Raji (cell line): ENCODE measurements around the gene PELI2.

ENCODE experiments used
- POLR2A ChIP-seq: IDR thresholded peaks from 2 replicates; pipeline ENCODE4 v1.6.1; 2011; ENCODE audit warnings: low read depth, low read length, control low read depth; ENCODE audit not compliant: insufficient read depth

PELI2 gene

DNA sequence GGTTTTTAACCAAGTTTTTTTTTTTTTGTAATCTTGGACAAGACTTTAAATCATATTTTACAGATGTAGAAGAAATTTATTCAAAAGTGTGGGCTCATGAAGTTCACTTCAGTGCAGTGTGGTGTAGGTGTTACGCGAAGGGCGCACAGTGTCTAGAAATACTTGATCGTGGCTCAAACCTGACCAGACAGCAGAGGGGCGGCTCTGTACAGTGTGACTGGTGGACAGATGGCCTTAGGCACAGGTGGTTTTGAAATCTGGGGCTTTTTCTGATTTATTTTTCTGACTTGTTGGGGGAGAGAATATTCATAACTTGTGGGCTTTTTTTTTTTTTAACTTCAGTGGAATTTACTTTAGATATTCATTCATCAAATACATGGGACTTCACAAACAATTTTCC, 179.2 kb downstream of the PELI2 start:
- no peak for TF ChIP-seq POLR2A

DNA sequence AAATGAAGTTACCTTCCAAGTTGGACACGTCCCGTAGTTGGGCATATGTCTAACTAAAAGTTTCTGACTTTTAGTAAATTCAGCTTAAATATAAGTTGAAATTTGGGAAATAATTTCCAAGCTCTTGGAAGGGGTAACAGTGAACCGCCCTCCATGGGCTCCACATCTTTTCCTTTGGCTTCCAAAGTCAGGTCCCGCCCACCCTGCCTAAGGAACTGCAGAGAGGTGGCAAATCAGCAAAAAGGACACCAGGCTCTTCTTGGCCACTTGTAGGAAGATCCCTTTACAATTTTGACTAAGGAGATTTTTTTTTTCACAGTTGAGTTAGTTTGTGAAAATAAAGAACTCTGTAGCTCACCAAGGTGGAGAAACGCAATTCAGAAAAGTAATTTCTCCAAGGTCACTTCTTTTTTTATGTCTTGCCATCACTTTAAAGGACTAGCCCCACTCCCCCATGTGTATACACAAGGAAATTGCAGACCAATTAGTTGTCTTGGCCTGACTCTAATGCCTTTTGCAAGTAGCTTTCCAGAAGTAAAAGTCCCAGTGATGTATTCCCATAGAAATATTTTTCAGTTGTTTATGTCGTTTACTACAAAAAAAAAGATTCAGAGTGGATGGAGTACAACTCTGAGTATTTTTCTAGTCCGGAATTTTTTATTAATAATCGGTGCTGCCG, 181.2 kb downstream of the PELI2 start:
- TF ChIP-seq POLR2A, result no peak

DNA sequence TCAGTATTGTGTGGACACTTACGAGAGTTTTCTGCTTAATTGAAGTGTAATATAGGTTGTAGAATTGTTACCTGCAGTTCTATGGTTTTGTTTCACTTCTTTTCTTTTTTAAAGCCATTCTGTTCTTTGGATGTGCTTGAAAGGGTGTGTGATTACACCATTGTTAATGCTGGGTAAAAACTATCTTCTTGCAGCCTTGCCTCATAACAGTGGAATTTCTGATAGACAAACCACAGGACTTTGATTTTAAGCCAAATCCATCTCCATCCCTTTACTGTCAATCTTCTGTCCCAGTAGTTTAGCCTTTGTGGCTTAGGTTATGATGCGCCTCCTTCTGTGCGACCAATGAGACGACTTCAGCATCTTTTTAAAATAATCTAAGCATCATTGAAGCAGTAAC, 182.3 kb downstream of the PELI2 start:
- no peak for TF ChIP-seq POLR2A

DNA sequence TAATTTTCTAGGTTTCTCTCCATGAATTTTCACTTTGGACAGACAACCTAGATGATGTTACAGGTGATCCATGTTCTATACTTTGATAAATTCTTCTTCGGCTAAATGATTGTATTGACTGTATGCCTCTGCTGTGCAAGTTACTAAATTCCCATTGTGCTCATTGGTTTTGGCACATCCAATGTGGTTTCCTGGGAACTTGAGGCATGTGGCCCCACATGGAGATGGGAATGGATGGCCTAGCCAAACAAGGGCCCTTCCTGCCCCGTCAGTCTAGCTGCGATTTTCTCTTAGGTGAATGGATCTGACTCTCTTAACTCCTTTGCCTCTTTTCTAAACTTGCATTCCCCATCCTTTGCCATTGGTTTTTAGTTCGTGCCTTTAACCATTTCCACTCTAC, 186.2 kb downstream of the PELI2 start:
- TF ChIP-seq POLR2A, result no peak

DNA sequence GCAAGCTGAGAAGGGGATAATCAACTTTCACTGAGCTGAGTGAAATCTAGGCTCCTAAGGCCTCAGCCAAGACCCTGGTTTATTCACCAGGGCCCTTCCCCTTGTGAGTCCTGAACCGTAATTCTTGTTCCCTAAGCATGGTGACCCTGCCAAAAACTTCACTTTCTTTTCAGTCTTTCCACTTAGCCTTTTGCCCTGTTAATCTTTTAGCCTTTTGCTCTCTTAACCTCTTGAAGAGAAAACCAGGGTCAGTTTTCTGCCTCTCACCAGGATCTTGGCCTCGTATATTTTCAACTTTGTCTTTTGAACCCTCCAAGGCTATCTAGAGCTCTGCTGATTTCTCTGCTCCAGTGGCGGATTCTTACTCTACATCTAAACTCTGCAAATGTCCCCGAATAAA, 191.0 kb downstream of the PELI2 start:
- no peak for TF ChIP-seq POLR2A

DNA sequence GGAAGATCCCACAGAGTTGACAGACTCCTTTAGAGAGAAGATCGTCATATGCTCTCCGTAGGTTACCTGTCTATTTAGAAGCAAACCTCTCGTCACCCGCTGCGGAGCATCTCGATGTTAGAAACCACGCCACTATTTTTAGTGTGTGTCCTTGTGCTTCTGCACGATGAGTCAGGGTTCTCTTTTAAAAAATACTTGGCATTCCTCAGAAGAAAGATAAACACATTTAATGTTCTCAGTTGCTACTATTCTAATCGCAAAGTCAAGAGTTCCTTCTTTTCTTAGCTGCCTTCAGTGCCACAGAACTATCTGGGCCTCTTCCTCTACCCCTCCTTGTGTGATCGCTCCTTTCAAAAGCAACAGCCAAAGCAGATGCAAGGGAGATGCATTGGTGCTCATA, 192.4 kb downstream of the PELI2 start:
- TF ChIP-seq POLR2A, result no peak

DNA sequence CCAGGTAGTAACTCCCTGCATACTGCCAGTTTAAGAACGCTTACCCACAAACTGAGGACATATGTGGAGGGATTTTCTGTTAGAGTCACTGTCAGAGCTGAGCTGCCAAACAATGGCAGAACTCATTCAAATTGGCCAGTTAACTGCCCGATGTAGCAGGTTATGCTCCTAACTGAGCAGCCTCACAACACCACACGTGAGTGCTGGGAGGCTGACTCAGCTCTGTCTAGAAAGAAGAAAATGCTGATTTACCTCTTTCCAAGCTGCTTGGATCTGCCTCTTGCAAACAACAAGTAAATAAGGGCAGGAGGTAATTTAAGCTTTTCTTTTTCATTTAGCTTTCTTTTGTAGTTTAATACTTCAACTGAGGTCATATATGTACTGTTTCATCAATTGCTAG, 195.6 kb downstream of the PELI2 start:
- no peak for TF ChIP-seq POLR2A

DNA sequence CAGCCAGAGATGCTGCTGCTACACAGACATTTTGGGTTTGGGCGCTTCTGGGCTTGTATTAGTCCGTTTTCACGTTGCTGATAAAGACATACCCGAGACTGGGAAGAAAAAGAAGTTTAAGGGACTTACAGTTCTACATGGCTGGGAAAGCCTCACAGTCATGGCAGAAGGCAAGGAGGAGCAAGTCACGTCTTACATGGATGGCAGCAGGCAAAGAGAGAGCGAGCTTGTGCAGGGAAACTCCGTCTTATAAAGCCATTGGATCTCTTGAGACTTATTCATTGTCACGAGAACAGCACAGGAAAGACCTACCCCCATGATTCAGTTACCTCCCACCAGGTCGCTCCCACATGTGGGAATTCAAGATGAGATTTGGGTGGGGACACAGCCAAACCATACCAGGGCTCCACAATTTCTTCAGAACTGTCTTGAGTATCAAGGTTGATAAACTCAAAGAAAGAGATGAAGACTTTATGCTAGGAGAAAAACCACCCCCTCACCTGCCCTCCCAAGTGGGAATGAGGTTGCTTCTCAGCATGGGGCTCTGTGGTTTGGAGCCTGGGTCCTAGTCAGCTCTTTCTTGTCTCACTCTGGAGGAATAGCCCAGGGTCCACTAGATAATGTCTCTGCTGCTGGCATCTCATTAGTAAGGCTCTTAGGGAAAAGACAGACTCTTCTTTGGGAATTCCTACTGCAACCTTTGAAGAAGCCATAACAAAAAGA, 200.3 kb downstream of the PELI2 start:
- TF ChIP-seq POLR2A, result no peak

DNA sequence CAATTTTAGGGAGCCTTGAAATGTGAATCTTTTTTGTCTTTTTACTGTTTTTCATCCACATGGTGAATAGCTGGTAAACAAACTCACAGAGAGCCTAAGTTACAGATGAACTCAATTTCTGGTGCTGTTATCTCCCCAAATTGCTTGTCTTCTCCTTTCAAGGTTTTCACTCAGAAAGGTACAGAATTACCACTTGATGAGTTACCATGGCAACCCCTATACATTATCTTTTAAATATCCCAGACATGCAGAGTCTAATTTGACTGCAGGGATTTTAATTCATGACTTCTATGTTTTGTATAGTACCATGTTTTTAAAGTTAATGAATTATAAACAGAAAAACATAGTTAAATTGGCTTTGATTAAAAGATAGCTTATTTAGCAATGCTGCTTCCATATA, 203.7 kb downstream of the PELI2 start:
- TF ChIP-seq POLR2A, result no peak

DNA sequence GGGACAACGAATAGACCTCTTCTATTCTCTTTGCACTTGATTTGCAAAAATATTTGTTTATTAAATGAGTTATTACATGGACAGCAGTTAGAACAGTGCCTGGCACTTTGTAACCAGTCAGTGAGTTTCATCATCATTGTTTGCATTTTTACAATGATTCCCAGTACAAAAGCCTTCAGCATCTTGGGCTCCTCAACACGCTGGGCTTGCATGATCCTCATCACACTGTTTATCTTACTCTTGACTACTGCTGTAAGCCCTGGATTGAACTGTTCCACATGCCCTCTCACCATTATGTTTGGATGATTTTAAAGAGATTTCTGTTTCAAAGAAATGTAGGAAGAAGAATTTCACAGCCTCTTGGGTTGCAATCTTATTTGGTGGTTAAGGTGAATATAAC, 204.3 kb downstream of the PELI2 start:
- no peak for TF ChIP-seq POLR2A

DNA sequence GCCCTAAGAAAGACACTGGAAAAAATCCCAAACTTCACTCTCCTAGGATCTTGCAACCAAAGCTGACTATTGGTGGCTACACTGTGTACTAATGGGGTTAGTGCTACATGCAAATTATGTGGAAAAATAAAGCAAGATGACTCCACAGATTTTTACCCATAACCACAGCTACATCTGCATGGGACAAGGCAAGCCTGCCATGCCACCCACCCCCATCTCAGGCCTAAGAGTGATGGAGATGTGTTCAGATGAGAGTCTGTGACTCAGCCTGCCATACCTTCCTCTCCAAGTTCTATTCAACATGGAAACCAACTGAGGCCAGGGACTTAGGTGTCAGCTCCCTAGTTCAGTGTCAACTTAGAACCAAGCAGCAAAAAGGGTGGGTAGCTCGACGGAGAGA, 206.2 kb downstream of the PELI2 start:
- TF ChIP-seq POLR2A, result no peak

DNA sequence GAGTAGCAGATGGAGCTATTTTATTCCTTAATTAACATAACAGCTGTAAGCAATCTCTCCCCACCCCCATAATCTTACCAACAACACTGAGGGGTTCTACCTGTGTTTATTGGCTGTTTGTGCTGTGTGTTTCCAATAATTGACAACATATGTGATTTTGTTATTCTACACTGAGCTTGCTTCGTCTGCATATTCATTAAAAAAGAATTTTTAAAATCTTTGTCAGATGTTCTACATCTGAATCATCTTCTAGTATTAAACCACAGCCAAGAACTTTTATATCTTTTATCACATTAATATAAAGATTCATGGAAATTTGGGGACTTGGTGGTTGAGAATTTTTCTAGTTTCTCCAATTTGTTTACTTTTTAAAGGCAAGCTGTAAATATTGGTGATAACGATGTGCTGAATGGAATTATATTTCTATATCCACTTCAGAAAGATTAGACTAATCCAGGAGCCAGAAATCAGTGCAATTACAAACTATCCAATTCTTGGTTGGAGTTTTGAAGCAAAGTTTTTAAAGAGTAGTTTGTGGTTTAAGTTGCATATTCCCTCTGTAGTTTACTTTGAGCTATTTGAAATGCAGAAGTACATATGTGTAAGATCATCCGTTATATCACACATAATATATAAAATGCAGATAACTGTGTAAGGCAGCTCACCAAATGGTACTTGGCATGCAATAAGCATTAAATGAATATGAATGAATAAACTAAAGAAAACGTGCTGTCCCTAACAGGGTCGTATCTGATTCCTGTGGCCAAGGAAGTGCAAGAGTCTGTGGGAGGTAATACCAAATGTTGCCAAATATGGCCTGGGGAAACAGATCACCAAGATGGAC, 206.9 kb downstream of the PELI2 start:
- TF ChIP-seq POLR2A, result no peak

DNA sequence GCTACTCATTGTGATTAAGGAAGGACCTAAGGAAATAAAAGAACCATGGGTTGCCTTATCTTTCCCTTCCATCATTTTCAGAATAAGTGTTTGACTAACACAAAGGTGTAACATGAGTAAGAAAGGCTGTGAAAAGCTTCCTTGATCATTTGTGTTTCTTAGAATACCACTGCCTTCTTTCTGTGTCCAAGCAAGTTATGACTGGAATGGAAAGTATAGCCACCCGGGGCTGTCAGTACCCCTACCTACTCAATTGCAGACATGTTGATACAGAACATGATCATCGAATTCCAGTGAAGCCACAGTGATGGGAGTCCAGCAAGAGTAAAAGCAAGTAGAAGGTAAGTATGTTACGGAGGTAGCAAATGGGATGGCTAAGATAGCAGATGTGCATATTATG, 209.8 kb downstream of the PELI2 start:
- TF ChIP-seq POLR2A, result no peak

DNA sequence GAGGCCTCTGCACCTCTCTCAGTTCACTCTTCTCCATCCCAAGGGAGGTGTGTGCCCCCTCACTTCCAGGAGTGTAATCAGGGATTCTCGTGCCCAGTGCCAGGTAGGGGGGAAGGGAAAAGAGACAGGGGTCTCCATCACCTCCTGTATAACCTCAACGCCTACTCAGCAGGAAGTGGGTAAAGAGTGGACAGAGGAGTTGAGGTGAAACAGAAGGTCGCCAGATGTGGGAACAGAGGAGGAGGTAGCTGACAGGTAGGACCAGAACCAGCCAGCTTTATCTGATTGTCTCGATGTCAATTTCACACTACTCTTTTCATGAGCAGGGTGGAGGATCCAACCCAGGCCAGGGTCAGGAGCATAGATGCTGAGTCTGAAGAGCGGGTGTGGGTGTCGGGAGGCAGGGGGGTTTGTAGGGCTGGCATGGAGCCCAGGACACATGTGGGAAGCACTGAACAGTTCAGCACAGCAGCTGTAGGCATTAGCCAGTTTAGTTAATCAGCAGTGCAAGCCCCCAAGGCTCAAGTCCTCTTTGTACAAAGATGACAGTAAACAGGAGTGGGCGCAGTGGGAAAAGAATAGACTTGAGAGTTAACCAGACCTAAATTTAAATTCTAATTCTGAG, 213.5 kb downstream of the PELI2 start:
- TF ChIP-seq POLR2A, result no peak
